Loucy (cell line): ENCODE data around the gene RIPPLY2.

Experiments used
- CTCF ChIP-seq: fragments of 200-600 bp; sonication (generic); conservative IDR thresholded peaks from 2 replicates; pipeline ENCODE4 v1.5.1; 2014; ENCODE audit warnings: mild to moderate bottlenecking, antibody characterized with exemption, low read length
- EZH2phosphoT487 ChIP-seq: fragments of 200-600 bp; IDR thresholded peaks from 2 replicates; pipeline ENCODE4 v1.6.1; 2018; ENCODE audit warnings: antibody characterized with exemption, mild to moderate bottlenecking, moderate library complexity, borderline replicate concordance

DNA sequence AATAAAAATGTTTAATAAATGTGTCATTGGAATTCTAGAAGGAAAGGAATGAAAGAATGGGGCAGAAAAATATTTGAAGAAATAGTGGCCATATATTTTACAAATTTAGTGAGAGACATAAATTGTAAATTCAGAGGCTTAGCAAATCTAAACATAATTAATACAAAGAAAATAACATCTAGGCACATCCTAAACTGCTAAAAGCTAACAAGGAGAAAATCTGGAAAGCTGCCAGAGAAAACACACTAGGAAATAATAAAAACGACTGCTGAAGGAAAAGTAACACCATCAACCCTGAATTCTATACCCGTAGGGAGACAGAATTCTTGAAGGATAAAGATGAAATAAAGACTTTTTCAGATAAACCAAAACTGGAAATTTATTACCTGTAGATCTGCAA, 30.1 kb downstream of the RIPPLY2 start:
- TF ChIP-seq CTCF: no peak
- no peak for TF ChIP-seq EZH2phosphoT487
